ENCODE data around the gene RASL12. TPM values are rescaled to one million over a fixed set of nuclear protein-coding genes. Genes with fewer than 3 reads are reported as not detected.

Gene RASL12
- total RNA-seq, 1 donor: under 0.01 TPM

DNA sequence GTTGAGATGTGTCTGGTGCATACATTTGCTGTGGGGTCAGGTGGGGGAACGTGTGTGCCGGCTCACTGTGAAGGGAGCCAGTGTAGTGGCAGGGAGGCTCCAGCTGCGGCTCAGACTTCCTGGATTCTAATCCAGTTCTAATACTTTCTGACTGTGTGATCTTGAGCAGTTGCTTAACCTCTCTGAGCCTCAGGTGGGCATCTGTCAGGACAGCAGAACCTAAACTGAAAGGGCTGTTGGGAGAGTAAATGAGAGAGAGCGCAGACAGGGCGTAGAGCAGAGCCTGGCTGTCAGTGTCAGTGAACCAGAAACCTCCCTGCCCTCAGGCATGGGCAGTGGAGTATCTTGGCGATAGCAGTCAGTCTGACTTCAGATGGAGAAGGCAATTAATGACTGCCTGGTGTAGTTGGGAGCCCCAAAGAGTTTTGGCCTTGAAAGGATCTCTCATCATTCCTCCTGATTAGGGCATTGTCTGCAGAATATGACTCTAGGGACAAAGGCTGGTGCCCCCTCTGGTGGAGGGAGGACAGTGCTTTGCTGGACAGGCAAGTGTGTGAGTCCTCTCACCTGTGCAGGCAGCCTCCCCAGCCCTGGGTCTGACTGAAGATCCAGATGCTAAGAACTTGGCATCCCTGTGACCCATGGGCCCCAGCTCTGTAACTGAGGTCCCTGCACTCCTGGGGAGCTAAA lies 18.3 kb upstream of the RASL12 start:
- DNase-seq (ENCODE audit: low read depth): no peak
- H3K4me3 ChIP-seq (ENCODE audit: low read depth, low read length): no peak overlapping the region
- peak; percentile 49 for TF ChIP-seq CTCF (IDR thresholded peaks at IDR 0.05; ENCODE audit: insufficient read depth, low read depth, low read length)

DNA sequence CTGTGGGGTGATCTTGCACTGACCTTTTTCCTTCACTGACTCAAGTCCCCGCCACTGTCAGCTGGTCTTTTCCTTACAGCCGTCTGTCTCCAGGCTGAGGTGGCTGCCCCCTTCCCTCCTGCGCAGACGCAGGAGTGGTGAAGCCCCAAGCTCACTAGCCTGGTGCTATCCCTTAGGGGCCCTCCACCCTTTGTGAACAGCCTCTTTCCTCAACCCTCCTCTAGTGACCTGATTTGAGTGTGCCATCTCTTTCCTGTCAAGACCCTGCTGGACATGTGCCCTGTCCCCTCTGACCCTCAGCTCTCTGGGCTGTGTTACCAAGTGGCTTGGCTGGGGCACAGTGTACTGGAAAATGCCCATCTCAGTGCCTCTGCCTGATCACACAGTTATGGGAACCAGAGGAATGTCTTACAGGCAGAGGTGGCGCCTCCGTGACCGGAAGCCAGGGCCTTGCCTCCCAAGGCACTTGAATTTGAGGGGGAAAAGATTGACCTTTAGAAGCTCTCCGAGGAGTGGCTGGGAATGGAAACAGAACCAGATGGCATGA lies 17.5 kb upstream of the RASL12 start:
- no peak overlapping the region for H3K4me3 ChIP-seq (ENCODE audit: low read depth, low read length)
- no peak for DNase-seq (ENCODE audit: low read depth)
- TF ChIP-seq CTCF (IDR thresholded peaks at IDR 0.05; ENCODE audit: insufficient read depth, low read depth, low read length): no peak

- H3K4me3 ChIP-seq (ENCODE audit: low read depth, low read length): no peak overlapping the region
- DNase-seq (ENCODE audit: low read depth): no peak
- TF ChIP-seq CTCF (IDR thresholded peaks at IDR 0.05; ENCODE audit: insufficient read depth, low read depth, low read length): no peak
These were observed 16.9 kb upstream of the RASL12 start for GRCh38 chr15:65084500-65085206.

DNA sequence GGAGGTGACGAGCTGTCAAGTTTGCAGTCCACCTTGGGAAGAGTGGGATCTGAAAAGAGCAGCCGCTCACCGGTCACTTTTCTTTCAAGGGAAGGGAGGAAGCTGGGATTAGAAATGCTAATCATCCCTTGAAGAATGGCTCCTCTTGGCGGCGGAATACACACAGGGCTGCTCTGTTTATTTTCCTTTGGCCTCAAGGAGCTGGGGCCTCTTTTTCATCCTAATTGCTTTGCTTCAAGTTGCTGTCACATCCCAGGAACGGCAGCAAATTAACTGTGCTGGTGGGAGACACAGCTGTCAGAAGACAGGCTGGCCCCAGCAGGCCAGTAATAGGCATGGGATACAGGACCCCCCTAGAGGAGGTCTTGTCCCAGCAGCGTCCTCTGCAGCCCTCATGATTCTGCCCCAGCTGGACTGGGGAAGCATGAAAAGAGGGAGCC lies 15.5 kb upstream of the RASL12 start:
- H3K4me3 ChIP-seq (ENCODE audit: low read depth, low read length): no peak overlapping the region
- peak; percentile 39 for TF ChIP-seq CTCF (IDR thresholded peaks at IDR 0.05; ENCODE audit: insufficient read depth, low read depth, low read length)
- peak; percentile 44 for DNase-seq (ENCODE audit: low read depth)

- no peak for TF ChIP-seq CTCF (IDR thresholded peaks at IDR 0.05; ENCODE audit: insufficient read depth, low read depth, low read length)
These were observed 14.6 kb upstream of the RASL12 start for GRCh38 chr15:65082303-65082953.

GRCh38 chr15:65081758-65082157 lies 14.0 kb upstream of the RASL12 start:
- no peak for DNase-seq (ENCODE audit: low read depth)
- no peak for TF ChIP-seq CTCF (IDR thresholded peaks at IDR 0.05; ENCODE audit: insufficient read depth, low read depth, low read length)
- H3K4me3 ChIP-seq (ENCODE audit: low read depth, low read length): no peak overlapping the region

More at GRCh38 chr15:65082303-65082953, 14.6 kb upstream of the RASL12 start:
- peak; percentile 46 for DNase-seq (ENCODE audit: low read depth)
- no peak overlapping the region for H3K4me3 ChIP-seq (ENCODE audit: low read depth, low read length)

All from fibroblast of villous mesenchyme (primary cell).